ENCODE measurements around the gene SOCS1.

DNA sequence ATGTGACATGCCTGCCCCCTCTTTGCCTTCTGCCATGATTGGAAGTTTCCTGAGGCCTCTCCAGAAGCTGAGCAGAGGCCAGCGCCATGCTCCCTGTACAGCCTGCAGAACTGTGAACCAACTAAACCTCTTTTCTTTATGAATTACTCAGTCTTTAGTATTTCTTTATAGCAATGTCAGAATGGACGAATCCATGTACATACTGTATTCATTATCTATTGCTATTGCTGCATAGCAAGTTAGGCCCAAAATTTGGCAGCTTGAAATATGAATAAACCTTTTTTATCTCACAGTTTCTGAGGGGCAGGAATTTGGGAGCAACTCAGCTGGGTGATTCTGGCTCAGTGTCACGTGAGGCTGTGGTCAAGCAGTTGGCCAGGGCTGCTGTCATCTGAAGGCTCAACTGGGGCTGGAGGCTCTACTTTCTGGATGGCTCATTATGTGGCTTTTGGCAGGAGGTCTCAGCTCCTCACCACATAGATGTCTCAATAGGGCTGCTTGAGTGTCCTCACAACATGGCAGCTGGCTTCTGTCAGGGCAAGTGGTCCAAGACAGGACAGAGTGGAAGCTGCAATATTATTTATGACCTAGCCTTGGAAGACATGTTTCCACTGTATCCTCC, 40.0 kb downstream of the SOCS1 start:
- TF ChIP-seq, protein P1, sequence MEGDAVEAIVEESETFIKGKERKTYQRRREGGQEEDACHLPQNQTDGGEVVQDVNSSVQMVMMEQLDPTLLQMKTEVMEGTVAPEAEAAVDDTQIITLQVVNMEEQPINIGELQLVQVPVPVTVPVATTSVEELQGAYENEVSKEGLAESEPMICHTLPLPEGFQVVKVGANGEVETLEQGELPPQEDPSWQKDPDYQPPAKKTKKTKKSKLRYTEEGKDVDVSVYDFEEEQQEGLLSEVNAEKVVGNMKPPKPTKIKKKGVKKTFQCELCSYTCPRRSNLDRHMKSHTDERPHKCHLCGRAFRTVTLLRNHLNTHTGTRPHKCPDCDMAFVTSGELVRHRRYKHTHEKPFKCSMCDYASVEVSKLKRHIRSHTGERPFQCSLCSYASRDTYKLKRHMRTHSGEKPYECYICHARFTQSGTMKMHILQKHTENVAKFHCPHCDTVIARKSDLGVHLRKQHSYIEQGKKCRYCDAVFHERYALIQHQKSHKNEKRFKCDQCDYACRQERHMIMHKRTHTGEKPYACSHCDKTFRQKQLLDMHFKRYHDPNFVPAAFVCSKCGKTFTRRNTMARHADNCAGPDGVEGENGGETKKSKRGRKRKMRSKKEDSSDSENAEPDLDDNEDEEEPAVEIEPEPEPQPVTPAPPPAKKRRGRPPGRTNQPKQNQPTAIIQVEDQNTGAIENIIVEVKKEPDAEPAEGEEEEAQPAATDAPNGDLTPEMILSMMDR (IDR thresholded peaks at IDR 0.05) = no peak
- TF ChIP-seq POLR2AphosphoS5 (IDR thresholded peaks at IDR 0.05) = no peak
